NOMO-1 treated with dmso at 0.1 percent for 144 hours (cell line): ENCODE data around the gene THAP10.
"Not testable (repeated sequence)": the region's sequence is repeated elsewhere in the genome, so short reads cannot be mapped to it uniquely, and the experiment has no call there.

Experiments used
- DNase-seq: peaks from one replicate; lab custom pipeline; 2025; ENCODE audit not compliant: unreplicated experiment; lab: John Stamatoyannopoulos, UW

THAP10 gene

DNA sequence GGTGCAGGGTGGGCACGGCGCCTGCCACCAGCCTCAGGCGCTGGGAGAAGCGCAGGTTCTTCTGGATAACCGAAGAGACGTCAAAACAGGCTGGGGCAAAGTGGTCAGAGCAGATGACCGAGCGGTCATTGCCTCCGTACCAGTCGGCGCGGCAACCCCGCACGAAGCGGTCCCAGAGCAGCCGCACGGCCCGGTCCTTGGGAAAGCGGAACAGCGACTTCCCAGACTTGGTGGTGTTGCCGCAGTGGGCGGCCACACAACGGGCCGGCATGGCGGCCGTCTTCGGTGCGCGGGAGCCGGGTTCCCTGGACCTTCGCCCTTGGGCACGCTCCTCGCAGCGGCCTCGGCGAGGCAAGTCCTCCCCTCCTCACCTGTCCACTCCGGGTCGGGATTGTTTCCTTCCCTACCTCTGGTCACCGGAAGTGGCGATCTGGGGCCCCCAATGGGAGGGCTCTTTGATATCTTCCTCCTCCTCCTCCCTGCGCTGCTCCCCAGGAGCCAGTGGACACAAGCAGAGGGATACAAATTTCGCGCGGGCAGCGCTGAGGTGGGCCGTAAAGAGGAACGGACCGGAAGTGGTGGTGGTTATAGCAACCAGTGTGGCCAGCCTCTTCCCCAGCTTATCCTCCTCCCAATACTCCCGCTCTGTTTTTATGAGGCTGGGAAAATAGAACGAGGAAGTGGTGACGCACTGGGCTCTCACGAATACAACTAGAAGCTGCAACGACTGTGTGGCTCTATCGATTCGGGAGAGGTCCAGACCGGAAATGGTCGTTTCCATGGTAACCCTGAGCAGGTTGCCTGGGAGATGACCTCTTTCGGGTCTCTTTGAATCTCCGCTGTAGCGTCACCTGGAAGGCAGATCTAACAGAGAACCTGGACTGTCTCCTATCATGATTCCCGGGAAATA lies at the start of gene THAP10, which contains the start of gene LRRC49:
Gene THAP10 (minus strand): TSS at position 432 of the 910 bp plus-strand sequence. CDS start 161 bp downstream, at position 271.
Gene LRRC49 (plus strand): TSS at position 825 of the 910 bp plus-strand sequence. CDS start 69 bp downstream, at position 894.
- peak; percentile 54 for DNase-seq

DNA sequence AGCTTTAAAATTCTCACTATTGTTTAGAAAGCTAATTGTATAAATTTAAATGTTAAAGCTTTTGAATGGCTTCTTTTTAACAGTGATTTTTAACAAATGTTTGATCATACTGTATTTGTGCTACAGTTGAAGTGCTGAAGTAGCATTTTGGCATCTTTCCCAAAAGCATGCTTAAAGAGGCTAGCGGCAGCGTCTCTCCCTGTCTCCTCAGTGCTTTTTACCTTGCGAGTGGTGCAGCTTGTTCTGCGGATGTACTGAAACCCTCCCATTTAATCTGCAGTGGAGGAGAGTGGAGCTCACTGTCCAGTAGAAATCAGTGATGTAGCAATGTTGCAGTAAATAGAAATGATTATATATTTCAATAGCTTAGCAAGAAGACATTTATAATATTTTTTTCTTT lies 44.1 kb upstream of the THAP10 start:
- no peak for DNase-seq

- no peak for DNase-seq
Observed at GRCh38 chr15:70935631-70936030, 43.4 kb upstream of the THAP10 start.

DNA sequence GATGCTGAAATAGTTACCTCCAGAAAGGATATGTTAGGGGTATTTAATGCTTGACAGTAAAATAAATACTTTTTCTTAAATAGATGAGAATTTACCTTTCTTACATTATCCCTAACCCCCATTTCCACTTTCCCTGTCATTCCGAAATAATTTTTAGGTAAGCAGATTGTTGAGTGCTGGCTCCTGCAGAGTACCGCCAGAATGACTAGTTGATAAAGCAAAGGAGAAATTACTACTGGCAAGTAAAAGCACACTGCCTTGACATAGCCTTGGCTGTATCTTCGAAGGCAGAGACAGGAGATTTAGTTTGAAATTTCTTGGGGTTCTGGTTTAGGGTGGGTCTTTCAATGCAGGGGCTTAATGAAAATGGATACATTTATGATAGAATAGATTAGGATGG lies 41.2 kb upstream of the THAP10 start:
- no peak for DNase-seq

- no peak for DNase-seq
Observed at GRCh38 chr15:70932397-70932796, 40.2 kb upstream of the THAP10 start.

- DNase-seq: no peak
Observed at GRCh38 chr15:70931821-70932220, 39.6 kb upstream of the THAP10 start.

DNA sequence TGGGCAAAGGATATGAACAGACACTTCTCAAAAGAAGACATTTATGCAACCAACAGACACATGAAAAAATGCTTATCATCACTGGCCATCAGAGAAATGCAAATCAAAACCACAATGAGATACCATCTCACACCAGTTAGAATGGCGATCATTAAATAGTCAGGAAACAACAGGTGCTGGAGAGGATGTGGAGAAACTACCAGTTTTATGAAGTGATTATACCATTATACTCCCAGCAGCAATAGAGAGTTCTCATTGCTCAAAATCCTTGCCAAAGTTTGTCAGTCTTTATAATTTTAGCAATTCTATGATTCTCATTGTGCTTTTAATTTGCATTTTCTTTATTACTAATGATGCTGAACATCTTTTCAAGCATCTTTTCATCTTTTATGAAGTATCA lies 34.7 kb upstream of the THAP10 start:
- not testable (repeated sequence) for DNase-seq

GRCh38 chr15:70923311-70924080 lies 31.3 kb upstream of the THAP10 start:
- DNase-seq: no peak

GRCh38 chr15:70922119-70922518 lies 29.9 kb upstream of the THAP10 start:
- no peak for DNase-seq

DNA sequence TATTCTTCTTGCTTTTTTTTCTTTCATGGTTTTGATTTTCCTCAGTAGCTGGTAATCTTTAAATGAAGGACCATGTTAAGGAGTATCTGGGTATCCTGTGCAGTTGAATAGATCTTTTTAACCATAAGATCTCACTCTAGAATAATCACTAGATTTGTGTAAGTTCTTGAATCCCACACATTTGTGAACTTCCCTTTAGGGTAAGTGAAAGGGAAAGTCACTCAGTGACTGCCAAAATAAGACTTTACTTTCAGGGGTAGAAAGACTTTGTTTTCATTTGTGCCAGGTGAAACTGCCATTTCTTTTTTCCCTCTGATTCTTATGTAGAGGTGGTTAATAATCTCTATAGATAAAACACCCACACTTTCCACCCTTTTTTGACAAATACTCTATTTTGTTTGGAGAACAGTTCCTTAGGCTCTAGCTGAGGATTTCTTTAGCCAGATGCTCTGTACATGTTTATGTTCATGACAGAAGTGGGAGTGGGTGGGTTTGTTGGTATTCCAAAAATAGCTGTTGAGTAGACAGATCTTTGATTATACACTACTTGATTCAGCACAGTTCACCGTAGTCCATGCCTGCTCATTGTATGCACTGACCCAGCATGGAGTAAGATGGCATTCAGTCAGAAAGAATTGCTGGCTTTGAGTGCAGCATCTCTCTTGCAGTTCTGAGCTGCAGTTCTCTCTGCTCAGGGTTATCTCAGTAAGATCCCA lies 28.9 kb upstream of the THAP10 start:
- no peak for DNase-seq

- no peak for DNase-seq
Observed at GRCh38 chr15:70917955-70918354, 25.7 kb upstream of the THAP10 start.

- no peak for DNase-seq
Observed at GRCh38 chr15:70916531-70916930, 24.3 kb upstream of the THAP10 start.

DNA sequence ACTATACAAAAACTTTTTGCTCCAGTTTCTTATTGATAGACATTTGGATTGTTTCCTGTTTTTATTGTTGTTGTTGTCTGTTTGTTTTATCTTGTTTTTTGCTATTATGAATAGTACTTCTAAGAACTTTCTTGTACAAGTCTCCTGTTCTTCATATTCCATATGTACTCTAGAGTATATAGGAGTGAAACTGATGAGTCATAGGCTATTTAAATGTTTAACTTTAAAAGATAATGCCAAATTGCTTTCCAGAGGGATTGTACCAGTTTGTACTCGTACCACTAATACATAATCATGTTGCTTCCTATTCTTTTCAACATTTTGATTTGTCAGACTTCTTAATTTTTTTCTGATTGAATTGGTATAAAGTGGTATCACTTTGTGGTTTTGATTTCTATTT lies 20.0 kb upstream of the THAP10 start:
- no peak for DNase-seq

DNA sequence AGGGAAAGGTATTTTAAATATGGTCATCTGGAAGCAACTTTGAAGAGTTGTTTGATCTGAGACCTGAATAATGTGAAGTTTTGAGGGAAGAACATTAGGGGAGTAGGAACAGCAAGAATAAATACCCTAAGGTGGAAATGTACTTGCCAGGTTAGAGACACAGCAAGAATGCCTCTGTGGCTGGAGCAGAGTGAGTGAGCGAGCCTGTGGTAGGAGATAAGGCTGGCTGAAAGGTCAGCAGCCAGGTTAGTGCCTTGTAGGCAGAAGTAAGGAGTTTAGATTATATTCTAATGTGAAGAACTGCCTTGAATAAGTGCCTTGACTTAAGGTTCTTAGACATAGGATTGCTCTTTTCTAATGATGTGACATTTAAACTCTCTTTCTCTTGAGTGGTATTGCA lies 18.7 kb upstream of the THAP10 start:
- no peak for DNase-seq

DNA sequence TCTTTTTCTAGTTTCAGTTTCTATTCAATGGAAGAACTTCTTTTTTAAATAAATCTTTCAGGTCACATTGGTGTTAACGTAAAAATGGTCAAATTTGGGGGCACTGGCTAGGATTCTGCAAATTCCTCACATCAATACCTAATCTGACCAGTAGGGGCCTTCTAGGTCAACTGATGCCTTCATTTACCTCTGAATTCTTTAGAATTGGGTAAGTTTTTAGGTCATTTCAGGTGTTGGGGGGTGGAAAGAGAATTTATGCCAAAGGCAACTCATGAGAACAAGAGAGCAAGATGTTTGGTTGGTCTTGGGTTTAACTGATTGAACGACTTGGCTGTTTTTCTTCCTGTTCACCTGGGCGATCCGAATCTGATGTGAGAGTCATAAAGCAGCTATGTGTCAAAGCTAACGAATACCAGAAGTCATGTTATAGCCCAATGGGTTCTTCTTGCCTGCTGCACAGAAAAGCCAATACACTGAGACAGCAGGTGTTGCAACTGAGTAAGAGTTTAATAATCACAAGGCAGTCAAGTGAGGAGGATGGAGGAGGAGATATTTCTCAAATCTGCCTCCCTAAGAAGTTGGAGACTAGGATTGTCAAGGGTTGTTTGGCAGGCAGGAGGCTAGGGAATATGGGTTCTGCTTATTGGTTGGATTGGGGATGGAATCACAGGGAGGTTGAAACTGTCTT lies 15.7 kb upstream of the THAP10 start:
- DNase-seq: no peak

DNA sequence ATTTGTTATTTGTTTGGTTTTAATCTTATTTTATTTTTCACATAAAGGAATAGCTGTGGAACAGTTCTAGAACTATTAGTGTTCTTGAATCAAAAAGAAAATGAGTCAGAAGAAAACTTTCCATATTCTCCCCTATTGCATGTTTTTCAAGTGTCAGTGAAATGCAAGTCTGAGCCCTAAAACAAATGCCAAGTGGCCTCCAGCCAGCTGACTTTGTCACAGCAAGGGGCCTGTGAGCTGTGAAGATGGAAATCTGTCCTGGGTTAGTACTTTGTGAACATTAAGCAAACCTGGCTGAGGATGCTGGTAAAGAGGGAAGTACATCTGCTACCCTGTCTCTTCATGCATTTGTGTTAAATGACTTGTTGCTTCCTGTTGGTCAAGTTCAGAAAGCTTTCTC lies 14.6 kb upstream of the THAP10 start:
- no peak for DNase-seq

GRCh38 chr15:70902107-70902506 lies 9.9 kb upstream of the THAP10 start:
- DNase-seq: no peak

GRCh38 chr15:70892912-70893560 lies 803 bp upstream of the THAP10 start:
- DNase-seq: no peak

DNA sequence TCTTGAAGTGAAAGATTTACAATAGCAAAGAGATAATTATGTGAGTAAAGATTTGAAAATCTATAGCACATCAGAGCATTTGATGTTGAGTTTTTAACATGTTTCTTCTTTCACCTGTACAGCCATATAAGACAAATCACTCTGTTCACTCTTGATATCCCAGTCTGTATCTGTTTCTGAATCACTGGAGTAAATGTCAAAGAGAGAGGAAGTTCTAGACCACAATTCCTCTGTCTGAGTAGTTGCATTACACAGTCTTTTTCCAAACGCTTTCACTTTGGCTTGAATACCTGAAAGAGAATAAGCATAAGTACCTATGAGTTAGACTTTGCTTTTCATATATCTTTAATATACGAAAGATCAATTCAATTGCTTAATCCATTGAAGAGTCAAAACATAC lies 9.9 kb downstream of the THAP10 start:
- no peak for DNase-seq

- no peak for DNase-seq
Observed at GRCh38 chr15:70880781-70881180, 11.5 kb downstream of the THAP10 start.
